Ishikawa (cell line): ENCODE data around the gene PTPN13.

Experiments
- CEBPB ChIP-seq: IDR thresholded peaks from 2 replicates; pipeline ENCODE4 v1.6.1; 2012
- CREB1 ChIP-seq: IDR thresholded peaks from 2 replicates; pipeline ENCODE4 v1.6.1; 2012; ENCODE audit warnings: low read depth
- EGR1 ChIP-seq: IDR thresholded peaks from 2 replicates; pipeline ENCODE4 v1.6.1; 2012
- EP300 ChIP-seq: IDR thresholded peaks from 2 replicates; pipeline ENCODE4 v1.6.1; 2012; ENCODE audit warnings: borderline replicate concordance
- FOXM1 ChIP-seq: IDR thresholded peaks from 2 replicates; pipeline ENCODE4 v1.6.1; 2012; ENCODE audit warnings: low read depth, borderline replicate concordance
- NFIC ChIP-seq: IDR thresholded peaks from 2 replicates; pipeline ENCODE4 v1.6.1; 2012
- RAD21 ChIP-seq: IDR thresholded peaks from 2 replicates; pipeline ENCODE4 v1.6.1; 2012; ENCODE audit warnings: low read depth
- TAF1 ChIP-seq: IDR thresholded peaks from 2 replicates; pipeline ENCODE4 v1.6.1; 2012; ENCODE audit warnings: low read depth, mild to moderate bottlenecking
- TCF12 ChIP-seq: IDR thresholded peaks from 2 replicates; pipeline ENCODE4 v1.6.1; 2012; ENCODE audit warnings: low read depth
- TEAD4 ChIP-seq: IDR thresholded peaks from 2 replicates; pipeline ENCODE4 v1.6.1; 2012
- YY1 ChIP-seq: IDR thresholded peaks from 2 replicates; pipeline ENCODE4 v1.6.1; 2012; ENCODE audit warnings: low read depth
- ZBTB7A ChIP-seq: IDR thresholded peaks from 2 replicates; pipeline ENCODE4 v1.6.1; 2012; ENCODE audit warnings: low read depth
- TF ChIP-seq, protein P1 (sequence below): IDR thresholded peaks from 2 replicates; pipeline ENCODE4 v1.6.1; 2012
- TF ChIP-seq, protein P2 (sequence below): IDR thresholded peaks from 2 replicates; pipeline ENCODE4 v1.6.1; 2012
- TF ChIP-seq, protein P3 (sequence below): IDR thresholded peaks from 2 replicates; pipeline ENCODE4 v1.6.1; 2012; ENCODE audit warnings: low read depth, mild to moderate bottlenecking

Gene PTPN13

DNA sequence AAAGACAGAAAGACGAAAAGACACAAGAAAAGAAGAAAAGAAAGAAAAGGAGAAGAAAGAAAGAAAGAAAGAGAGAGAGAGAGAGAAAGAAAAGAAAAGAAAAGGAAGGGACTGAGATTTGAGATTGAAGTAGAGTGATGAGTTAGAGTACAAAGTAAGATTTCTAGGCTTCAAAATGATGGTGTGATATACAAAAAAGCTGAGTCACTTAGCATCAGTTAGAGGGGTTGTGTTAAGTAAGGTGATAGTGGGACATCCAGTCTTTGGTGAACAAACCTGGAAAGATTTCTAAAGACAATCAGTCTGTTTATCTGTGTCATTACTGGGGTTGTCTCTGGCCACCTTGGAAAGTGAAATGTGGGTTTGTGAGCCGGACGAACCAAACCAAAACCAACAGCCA lies 241.6 kb downstream of the PTPN13 start:
- TF ChIP-seq, protein P1, sequence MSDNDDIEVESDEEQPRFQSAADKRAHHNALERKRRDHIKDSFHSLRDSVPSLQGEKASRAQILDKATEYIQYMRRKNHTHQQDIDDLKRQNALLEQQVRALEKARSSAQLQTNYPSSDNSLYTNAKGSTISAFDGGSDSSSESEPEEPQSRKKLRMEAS, result no peak
- TF ChIP-seq, protein P2, sequence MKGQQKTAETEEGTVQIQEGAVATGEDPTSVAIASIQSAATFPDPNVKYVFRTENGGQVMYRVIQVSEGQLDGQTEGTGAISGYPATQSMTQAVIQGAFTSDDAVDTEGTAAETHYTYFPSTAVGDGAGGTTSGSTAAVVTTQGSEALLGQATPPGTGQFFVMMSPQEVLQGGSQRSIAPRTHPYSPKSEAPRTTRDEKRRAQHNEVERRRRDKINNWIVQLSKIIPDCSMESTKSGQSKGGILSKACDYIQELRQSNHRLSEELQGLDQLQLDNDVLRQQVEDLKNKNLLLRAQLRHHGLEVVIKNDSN, result no peak
- TF ChIP-seq EGR1, result no peak
- no peak for TF ChIP-seq TEAD4
- TF ChIP-seq NFIC, result no peak
- no peak for TF ChIP-seq RAD21
- no peak for TF ChIP-seq ZBTB7A
- TF ChIP-seq CREB1, result no peak
- TF ChIP-seq YY1, result no peak
- TF ChIP-seq FOXM1, result no peak
- TF ChIP-seq TAF1, result no peak
- no peak for TF ChIP-seq CEBPB
- TF ChIP-seq, protein P3, sequence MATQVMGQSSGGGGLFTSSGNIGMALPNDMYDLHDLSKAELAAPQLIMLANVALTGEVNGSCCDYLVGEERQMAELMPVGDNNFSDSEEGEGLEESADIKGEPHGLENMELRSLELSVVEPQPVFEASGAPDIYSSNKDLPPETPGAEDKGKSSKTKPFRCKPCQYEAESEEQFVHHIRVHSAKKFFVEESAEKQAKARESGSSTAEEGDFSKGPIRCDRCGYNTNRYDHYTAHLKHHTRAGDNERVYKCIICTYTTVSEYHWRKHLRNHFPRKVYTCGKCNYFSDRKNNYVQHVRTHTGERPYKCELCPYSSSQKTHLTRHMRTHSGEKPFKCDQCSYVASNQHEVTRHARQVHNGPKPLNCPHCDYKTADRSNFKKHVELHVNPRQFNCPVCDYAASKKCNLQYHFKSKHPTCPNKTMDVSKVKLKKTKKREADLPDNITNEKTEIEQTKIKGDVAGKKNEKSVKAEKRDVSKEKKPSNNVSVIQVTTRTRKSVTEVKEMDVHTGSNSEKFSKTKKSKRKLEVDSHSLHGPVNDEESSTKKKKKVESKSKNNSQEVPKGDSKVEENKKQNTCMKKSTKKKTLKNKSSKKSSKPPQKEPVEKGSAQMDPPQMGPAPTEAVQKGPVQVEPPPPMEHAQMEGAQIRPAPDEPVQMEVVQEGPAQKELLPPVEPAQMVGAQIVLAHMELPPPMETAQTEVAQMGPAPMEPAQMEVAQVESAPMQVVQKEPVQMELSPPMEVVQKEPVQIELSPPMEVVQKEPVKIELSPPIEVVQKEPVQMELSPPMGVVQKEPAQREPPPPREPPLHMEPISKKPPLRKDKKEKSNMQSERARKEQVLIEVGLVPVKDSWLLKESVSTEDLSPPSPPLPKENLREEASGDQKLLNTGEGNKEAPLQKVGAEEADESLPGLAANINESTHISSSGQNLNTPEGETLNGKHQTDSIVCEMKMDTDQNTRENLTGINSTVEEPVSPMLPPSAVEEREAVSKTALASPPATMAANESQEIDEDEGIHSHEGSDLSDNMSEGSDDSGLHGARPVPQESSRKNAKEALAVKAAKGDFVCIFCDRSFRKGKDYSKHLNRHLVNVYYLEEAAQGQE, result no peak
- TF ChIP-seq TCF12, result no peak
- TF ChIP-seq EP300, result no peak

DNA sequence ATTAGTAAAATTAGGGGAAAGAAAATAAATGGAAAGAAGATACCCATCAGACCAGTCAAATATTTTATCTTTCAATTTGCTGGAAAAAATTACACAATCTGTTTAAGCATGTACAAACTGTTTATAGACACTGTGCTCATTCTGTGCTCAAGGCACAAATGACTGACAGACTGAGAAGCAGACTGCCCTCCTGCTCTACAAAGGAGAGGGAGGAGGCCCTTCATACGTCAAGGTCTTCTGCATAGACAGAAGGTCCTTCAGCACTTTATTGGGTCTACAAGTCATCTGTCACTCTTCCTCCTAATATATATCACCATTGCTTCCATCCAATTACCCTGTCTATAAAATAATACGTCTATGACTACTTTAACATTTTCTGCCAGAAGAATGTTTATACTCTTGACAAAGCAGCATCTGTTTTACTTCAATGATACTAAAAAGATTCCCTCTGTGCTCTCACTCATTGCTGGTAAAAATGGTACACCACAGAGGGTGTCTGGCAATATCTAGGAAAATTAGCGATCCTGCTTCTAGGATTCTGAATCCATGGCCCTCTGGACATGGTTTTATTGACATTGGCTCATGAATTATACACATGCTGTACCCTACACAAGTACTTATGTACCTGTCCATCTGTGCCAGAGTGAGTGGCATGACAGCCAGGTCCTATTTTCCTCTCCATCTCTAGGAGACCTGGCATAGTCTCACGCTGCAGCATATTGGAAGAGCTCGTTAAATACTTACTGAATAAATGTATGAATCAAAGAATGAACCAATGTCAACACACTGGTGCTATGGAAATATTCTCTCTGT lies 243.8 kb downstream of the PTPN13 start:
- no peak for TF ChIP-seq TCF12
- no peak for TF ChIP-seq FOXM1
- TF ChIP-seq, protein P1, result no peak
- no peak for TF ChIP-seq YY1
- TF ChIP-seq, protein P3, result no peak
- TF ChIP-seq, protein P2, result no peak
- no peak for TF ChIP-seq ZBTB7A

DNA sequence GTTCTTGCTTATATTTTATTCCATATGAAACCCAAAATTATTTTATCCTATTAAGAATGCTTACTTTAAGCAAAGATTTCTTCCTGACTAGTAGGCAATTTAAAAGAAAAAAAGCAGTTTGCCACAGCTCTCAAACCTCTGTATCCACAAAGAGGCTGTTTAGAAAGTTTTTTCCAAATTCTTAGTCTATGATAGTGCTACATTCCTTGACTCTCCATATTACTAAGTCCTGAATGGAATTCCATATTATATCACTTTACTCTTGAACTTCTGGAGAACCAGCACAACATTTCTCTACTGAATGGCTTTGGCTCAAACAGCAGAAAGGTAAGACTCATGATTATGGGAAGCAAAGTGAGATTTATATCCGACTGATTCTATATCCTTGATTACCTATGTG lies 246.7 kb downstream of the PTPN13 start:
- TF ChIP-seq, protein P2, result no peak
- TF ChIP-seq CREB1 (no peak), TAF1 (no peak), NFIC (no peak), CEBPB (no peak)

DNA sequence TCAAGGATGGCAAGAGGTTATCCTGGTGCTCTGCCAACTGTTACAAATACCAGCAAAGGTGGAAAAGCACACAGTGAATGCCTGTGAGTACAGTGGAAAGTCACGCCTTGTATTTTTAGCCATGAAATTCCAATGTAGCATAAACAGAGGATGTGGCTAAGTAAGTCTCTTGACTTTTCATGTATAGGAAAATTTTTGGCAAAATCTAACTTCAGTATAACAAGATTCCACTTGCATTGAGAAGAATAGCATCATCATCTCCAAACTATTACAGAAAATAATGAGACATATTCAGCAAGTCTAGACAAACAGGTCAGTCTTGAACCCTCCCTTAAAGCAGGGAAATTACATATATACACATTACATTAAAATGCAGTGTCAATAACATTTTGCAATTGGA lies 247.2 kb downstream of the PTPN13 start:
- TF ChIP-seq ZBTB7A (no peak), TCF12 (no peak), FOXM1 (no peak), TEAD4 (no peak)
- TF ChIP-seq, protein P2, result no peak

DNA sequence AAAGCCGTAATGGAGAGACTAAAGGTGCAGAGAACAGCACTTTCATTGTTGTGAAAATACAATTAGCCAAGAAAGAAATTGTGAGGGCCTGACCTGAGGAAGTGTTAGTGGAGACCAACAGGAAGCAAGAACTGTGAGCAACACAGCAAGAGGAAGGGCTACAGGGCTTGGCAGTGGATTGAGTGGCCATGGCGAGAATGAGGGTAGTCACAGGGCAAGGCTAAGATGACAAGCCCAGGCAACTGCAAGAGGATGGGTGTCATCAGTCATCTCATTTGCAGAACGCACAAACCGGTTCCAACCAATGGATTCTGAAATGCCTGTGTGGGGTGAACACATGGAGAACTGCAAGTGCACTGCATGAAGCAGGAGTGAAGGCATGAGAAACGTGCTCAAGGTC lies 251.5 kb downstream of the PTPN13 start:
- TF ChIP-seq TEAD4, result no peak
- TF ChIP-seq CEBPB, result no peak
- TF ChIP-seq NFIC, result no peak
- TF ChIP-seq, protein P1, result no peak
- TF ChIP-seq TAF1, result no peak
- no peak for TF ChIP-seq TCF12
- TF ChIP-seq, protein P2, result no peak
- no peak for TF ChIP-seq ZBTB7A
- TF ChIP-seq RAD21, result no peak
- no peak for TF ChIP-seq FOXM1
- TF ChIP-seq, protein P3, result no peak
- no peak for TF ChIP-seq EP300
- no peak for TF ChIP-seq CREB1
- no peak for TF ChIP-seq EGR1
- no peak for TF ChIP-seq YY1
